ENCODE data around the gene RFNG. TPM values are rescaled to one million over a fixed set of nuclear protein-coding genes. Genes with fewer than 3 reads are reported as not detected.

The RFNG gene
- total RNA-seq, 4 donors from 2014 or later, result 11.8 to 33.7 (median 23.3) TPM

DNA sequence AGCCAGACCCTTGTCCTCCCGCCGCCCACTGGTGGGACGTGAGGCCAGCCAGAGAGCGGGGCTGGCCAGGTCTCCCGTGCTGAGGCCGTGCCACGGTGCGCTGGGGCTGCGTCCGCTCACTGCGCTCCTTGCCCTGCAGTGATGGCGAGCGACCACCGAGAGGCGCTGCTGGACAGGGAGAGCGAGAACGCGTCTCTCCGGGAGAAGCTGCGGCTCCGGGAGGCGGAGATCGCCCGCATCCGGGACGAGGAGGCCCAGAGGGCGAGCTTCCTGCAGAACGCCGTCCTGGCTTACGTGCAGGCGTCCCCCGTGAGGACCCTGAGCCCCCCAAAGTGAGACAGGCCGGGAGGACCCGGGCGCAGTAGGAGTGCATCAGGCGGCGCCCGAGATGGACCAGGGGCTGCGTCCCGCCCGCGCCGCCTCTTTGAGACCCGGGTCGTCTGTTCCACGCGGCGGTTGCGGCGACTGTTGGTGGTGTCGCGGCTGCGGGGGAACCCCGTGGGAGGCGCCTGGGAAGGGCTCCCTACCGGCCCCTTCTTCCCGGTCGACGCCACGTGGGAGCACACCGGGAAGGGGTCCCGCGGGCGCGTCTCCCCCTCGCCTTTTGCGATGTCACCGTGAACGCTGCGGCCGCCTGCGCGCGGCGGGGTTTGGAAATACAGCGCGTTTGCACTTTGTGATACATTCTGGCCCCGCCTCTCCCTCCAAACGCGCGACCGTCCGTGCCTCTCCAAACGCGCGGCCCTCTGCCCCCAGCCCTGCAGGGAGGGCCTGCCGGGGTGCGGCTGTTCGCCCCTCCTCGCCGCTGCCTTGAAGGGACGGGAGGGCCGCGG is 20.9 kb downstream of the RFNG start:
- intact Hi-C loops (cut with DNase I; ENCODE audit: low total_unique reads), result loop anchor here (5.0 kb wide), 1 partner anchor 122 kb away; no protein-coding TSS in a partner anchor
- Histone ChIP-seq H3K36me3 (no peaks in the 10 kb centered on the region), H3K27ac (no peak overlapping the region), H3K27me3 (peaks cover 0 to 3% of the 10 kb centered on the region in 2 donors), H3K9me3 (no peaks in the 10 kb centered on the region), H3K4me3 (peak overlapping the region; percentile 29 to 35), H3K4me1 (peaks cover 0 to 12% of the 10 kb centered on the region in 2 donors)
- peak in 1 of 2 donors; percentile 6 for TF ChIP-seq POLR2A (IDR thresholded peaks at IDR 0.05)
- TF ChIP-seq, protein P1, sequence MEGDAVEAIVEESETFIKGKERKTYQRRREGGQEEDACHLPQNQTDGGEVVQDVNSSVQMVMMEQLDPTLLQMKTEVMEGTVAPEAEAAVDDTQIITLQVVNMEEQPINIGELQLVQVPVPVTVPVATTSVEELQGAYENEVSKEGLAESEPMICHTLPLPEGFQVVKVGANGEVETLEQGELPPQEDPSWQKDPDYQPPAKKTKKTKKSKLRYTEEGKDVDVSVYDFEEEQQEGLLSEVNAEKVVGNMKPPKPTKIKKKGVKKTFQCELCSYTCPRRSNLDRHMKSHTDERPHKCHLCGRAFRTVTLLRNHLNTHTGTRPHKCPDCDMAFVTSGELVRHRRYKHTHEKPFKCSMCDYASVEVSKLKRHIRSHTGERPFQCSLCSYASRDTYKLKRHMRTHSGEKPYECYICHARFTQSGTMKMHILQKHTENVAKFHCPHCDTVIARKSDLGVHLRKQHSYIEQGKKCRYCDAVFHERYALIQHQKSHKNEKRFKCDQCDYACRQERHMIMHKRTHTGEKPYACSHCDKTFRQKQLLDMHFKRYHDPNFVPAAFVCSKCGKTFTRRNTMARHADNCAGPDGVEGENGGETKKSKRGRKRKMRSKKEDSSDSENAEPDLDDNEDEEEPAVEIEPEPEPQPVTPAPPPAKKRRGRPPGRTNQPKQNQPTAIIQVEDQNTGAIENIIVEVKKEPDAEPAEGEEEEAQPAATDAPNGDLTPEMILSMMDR (IDR thresholded peaks at IDR 0.05), result peak; percentile 87 to 99 (median 92)
- DNase-seq, result peak; percentile 73 to 81

DNA sequence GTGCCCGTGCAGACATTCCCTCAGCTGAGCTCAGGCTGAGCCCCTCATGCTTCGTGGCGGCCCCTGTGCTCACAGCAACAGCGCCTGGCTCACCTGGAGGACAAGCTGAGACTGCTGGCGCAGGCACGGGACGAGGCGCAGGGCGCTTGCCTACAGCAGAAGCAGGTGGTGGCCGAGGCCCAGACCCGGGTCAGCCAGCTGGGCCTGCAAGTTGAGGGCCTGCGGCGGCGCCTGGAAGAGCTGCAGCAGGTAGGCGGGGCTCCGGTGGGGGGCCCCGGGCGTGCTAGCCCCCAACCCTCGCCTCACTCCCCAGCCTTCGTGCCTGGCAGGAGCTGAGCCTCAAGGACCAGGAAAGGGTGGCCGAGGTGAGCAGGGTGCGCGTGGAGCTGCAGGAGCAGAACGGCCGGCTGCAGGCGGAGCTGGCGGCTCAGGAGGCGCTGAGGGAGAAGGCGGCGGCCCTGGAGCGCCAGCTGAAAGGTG is 21.6 kb downstream of the RFNG start:
- peaks cover 0 to 12% of the 10 kb centered on the region in 2 donors for H3K4me1 ChIP-seq
- H3K4me3 ChIP-seq, result no peak overlapping the region
- H3K9me3 ChIP-seq, result no peaks in the 10 kb centered on the region
- intact Hi-C loops (cut with DNase I; ENCODE audit: low total_unique reads), result loop anchor here (5.0 kb wide), 1 partner anchor 122 kb away; no protein-coding TSS in a partner anchor
- TF ChIP-seq, protein P1 (IDR thresholded peaks at IDR 0.05), result no peak
- TF ChIP-seq POLR2A (IDR thresholded peaks at IDR 0.05), result no peak
- DNase-seq, result no peak
- H3K36me3 ChIP-seq, result no peaks in the 10 kb centered on the region
- H3K27ac ChIP-seq, result no peak overlapping the region
- peaks cover 0 to 3% of the 10 kb centered on the region in 2 donors for H3K27me3 ChIP-seq

DNA sequence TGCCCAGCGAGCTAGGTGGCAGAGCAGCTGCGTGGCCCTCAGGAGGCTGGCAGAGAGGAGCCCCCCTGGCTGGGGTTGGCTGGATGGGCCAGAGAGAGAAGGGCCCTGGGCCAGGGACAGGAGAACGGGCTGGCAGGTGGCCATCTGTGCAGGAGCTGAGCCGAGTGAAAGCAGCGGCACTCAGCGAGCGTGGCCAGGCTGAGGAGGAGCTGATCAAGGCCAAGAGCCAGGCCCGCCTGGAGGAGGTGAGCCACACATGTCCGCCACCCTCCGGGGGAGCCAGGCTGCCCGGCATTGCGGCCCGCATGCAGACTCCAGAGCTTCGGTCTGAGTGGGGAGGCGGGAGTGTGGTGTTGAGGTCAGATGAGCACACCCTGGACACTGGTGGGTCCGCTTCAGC is 22.2 kb downstream of the RFNG start:
- no peaks in the 10 kb centered on the region for H3K36me3 ChIP-seq
- no peak overlapping the region for H3K4me3 ChIP-seq
- peaks cover 0 to 3% of the 10 kb centered on the region in 2 donors for H3K27me3 ChIP-seq
- intact Hi-C loops (cut with DNase I; ENCODE audit: low total_unique reads), result no loop called here
- no peak for TF ChIP-seq POLR2A (IDR thresholded peaks at IDR 0.05)
- TF ChIP-seq, protein P1 (IDR thresholded peaks at IDR 0.05), result no peak
- no peak overlapping the region for H3K27ac ChIP-seq
- H3K4me1 ChIP-seq, result peaks cover 0 to 12% of the 10 kb centered on the region in 2 donors
- DNase-seq, result no peak
- H3K9me3 ChIP-seq, result no peaks in the 10 kb centered on the region

DNA sequence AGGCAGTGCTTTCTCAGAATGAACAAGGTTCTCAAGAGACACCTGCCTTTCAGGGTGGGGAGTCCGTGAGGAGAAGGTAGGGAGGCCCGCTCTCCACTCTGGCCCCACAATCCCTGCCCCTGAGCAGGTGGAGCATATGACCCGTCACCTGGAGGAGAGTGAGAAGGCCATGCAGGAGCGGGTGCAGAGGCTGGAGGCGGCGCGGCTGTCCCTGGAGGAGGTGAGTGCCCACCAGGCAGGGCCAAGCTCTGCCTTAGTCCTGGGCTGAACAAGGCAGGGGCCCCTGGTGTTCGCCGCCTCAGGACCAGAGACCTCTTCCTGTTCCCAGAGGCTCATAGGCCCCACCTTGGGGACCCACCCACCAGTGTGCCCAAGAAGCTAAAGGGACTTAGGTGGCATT is 22.6 kb downstream of the RFNG start:
- intact Hi-C loops (cut with DNase I; ENCODE audit: low total_unique reads), result no loop called here

More for the DNA sequence above, 22.6 kb downstream of the RFNG start:
- Histone ChIP-seq H3K36me3 (no peaks in the 10 kb centered on the region), H3K27ac (no peak overlapping the region), H3K9me3 (no peaks in the 10 kb centered on the region), H3K27me3 (peaks cover 0 to 3% of the 10 kb centered on the region in 2 donors), H3K4me1 (peaks cover 0 to 15% of the 10 kb centered on the region in 2 donors), H3K4me3 (no peak overlapping the region)
- TF ChIP-seq POLR2A (IDR thresholded peaks at IDR 0.05), result no peak
- TF ChIP-seq, protein P1 (IDR thresholded peaks at IDR 0.05), result no peak
- DNase-seq, result no peak

Measured in uterus (tissue), 4 donors.